ENCODE results near the gene TAAR1.

DNA sequence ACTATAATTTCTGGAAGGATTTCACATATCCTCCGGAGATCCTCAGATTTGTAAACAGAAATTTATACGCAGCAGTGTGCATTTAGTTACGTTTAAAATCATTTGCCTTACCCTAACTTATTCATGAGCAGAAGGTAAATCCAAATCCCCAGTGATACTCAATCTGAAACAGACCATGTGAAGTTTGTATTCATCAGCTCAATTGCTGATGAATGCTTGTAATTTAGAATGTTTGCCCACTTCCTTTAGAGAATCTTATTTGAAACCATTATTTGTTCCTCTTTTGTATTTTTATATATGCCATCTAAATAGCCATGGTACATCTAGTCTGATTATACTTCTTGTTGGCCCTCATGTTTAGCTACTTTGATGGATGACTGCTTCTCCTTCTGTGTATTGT is 15.4 kb downstream of the TAAR1 start:
- TF ChIP-seq, protein P1, sequence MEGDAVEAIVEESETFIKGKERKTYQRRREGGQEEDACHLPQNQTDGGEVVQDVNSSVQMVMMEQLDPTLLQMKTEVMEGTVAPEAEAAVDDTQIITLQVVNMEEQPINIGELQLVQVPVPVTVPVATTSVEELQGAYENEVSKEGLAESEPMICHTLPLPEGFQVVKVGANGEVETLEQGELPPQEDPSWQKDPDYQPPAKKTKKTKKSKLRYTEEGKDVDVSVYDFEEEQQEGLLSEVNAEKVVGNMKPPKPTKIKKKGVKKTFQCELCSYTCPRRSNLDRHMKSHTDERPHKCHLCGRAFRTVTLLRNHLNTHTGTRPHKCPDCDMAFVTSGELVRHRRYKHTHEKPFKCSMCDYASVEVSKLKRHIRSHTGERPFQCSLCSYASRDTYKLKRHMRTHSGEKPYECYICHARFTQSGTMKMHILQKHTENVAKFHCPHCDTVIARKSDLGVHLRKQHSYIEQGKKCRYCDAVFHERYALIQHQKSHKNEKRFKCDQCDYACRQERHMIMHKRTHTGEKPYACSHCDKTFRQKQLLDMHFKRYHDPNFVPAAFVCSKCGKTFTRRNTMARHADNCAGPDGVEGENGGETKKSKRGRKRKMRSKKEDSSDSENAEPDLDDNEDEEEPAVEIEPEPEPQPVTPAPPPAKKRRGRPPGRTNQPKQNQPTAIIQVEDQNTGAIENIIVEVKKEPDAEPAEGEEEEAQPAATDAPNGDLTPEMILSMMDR (IDR thresholded peaks at IDR 0.05), result no peak
- TF ChIP-seq POLR2A (IDR thresholded peaks at IDR 0.05) (no peak), POLR2AphosphoS5 (IDR thresholded peaks at IDR 0.05) (no peak), EP300 (IDR thresholded peaks at IDR 0.05) (no peak)

Data from sigmoid colon (tissue), 4 donors.